ENCODE measurements around the gene MMP20.

Gene MMP20

GRCh38 chr11:102625177-102625576 lies at the start of gene MMP20:
TSS of gene MMP20 (minus strand) at chr11:102625332. CDS start at chr11:102625319, 13 bp downstream.
- TF ChIP-seq CTCF (IDR thresholded peaks at IDR 0.05): no peak

GRCh38 chr11:102669664-102670063 lies 44.5 kb upstream of the MMP20 start:
- TF ChIP-seq CTCF (IDR thresholded peaks at IDR 0.05): no peak

GRCh38 chr11:102666331-102666957 lies 41.3 kb upstream of the MMP20 start:
- peak; percentile 88 for TF ChIP-seq CTCF (IDR thresholded peaks at IDR 0.05)

GRCh38 chr11:102664001-102664752 lies 39.0 kb upstream of the MMP20 start:
- peak; percentile 30; the same call in 1 of the 2 replicates for TF ChIP-seq CTCF (IDR thresholded peaks at IDR 0.05)

GRCh38 chr11:102662607-102663006 lies 37.5 kb upstream of the MMP20 start:
- no peak for TF ChIP-seq CTCF (IDR thresholded peaks at IDR 0.05)

GRCh38 chr11:102661040-102661439 lies 35.9 kb upstream of the MMP20 start:
- no peak for TF ChIP-seq CTCF (IDR thresholded peaks at IDR 0.05)

- TF ChIP-seq CTCF (IDR thresholded peaks at IDR 0.05): no peak
These were observed 31.4 kb upstream of the MMP20 start for GRCh38 chr11:102656528-102656927.
